ENCODE data around the gene PTBP3.
"Not testable (repeated sequence)": the region's sequence is repeated elsewhere in the genome, so short reads cannot be mapped to it uniquely, and the experiment has no call there.

Gene PTBP3

GRCh38 chr9:112322701-112323377, 10.6 kb downstream of the PTBP3 start:
- no peak for DNase-seq (ENCODE audit: low read depth)

GRCh38 chr9:112316258-112316943, 17.0 kb downstream of the PTBP3 start:
- no peak for DNase-seq (ENCODE audit: low read depth)

GRCh38 chr9:112315331-112316257, 17.8 kb downstream of the PTBP3 start:
- DNase-seq (ENCODE audit: low read depth): no peak

GRCh38 chr9:112312139-112312538, 21.3 kb downstream of the PTBP3 start:
- no peak for DNase-seq (ENCODE audit: low read depth)

- no peak for DNase-seq (ENCODE audit: low read depth)
These were observed 21.9 kb downstream of the PTBP3 start for GRCh38 chr9:112311497-112311896.

- DNase-seq (ENCODE audit: low read depth): no peak
These were observed 22.6 kb downstream of the PTBP3 start for GRCh38 chr9:112310826-112311225.

GRCh38 chr9:112308588-112308987, 24.8 kb downstream of the PTBP3 start:
- DNase-seq (ENCODE audit: low read depth): no peak

- DNase-seq (ENCODE audit: low read depth): no peak
These were observed 32.0 kb downstream of the PTBP3 start for GRCh38 chr9:112301420-112301819.

- no peak for DNase-seq (ENCODE audit: low read depth)
These were observed 33.9 kb downstream of the PTBP3 start for GRCh38 chr9:112299514-112299913.

- DNase-seq (ENCODE audit: low read depth): no peak
These were observed 36.5 kb downstream of the PTBP3 start for GRCh38 chr9:112296929-112297328.

- no peak for DNase-seq (ENCODE audit: low read depth)
These were observed 38.2 kb downstream of the PTBP3 start for GRCh38 chr9:112295174-112295573.

GRCh38 chr9:112288029-112288428, 45.4 kb downstream of the PTBP3 start:
- no peak for DNase-seq (ENCODE audit: low read depth)

- DNase-seq (ENCODE audit: low read depth): no peak
These were observed 46.5 kb downstream of the PTBP3 start for GRCh38 chr9:112286926-112287325.

- DNase-seq (ENCODE audit: low read depth): no peak
These were observed 48.4 kb downstream of the PTBP3 start for GRCh38 chr9:112285056-112285455.

GRCh38 chr9:112283582-112284253, 49.7 kb downstream of the PTBP3 start:
- DNase-seq (ENCODE audit: low read depth): no peak

- not testable (repeated sequence) for DNase-seq (ENCODE audit: low read depth)
These were observed 50.6 kb downstream of the PTBP3 start for GRCh38 chr9:112282841-112283240.

- DNase-seq (ENCODE audit: low read depth): no peak
These were observed 52.5 kb downstream of the PTBP3 start for GRCh38 chr9:112280904-112281303.

GRCh38 chr9:112279501-112279900, 53.9 kb downstream of the PTBP3 start:
- DNase-seq (ENCODE audit: low read depth): no peak

GRCh38 chr9:112278152-112278551, 55.3 kb downstream of the PTBP3 start:
- no peak for DNase-seq (ENCODE audit: low read depth)

GRCh38 chr9:112274600-112274999, 58.8 kb downstream of the PTBP3 start:
- no peak for DNase-seq (ENCODE audit: low read depth)

- no peak for DNase-seq (ENCODE audit: low read depth)
These were observed 59.5 kb downstream of the PTBP3 start for GRCh38 chr9:112273876-112274275.

GRCh38 chr9:112271466-112272098, 61.8 kb downstream of the PTBP3 start:
- no peak for DNase-seq (ENCODE audit: low read depth)
